ENCODE data around the gene FAM81A.

DNA sequence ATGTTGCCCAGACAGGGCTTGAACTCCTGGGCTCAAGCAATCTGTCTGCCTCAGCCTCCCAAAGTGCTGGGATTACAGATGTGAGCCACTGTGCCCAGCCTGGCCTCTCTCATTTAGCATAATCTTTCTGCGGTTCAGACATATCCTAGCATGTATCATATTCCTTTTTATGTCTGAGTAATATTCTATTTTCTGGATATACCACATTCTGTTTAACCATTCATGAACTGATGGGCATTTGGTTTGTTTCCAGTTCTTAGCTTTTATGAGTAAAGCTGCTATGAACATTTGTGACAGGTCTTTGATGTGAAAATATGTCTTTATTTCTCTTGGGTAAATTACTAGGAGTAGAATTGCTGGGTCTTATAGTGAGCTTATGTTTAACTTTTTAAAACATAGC lies 23.5 kb downstream of the FAM81A start:
- TF ChIP-seq EP300 (IDR thresholded peaks at IDR 0.05) (no peak), POLR2A (IDR thresholded peaks at IDR 0.05) (no peak)

Data from ovary (tissue), 1 donor.